Karpas-422 (cell line): Measurements from ENCODE around the gene TIGD1. TPM values are rescaled to one million over a fixed set of nuclear protein-coding genes. Genes with fewer than 3 reads are reported as not detected.

Experiments used
- DNase-seq: peaks from one replicate; pipeline ENCODE4 v3.0.0-alpha.2; 2015
- H2AFZ ChIP-seq: fragments of 200-600 bp; sonication (generic); 2 replicates; pipeline ENCODE4 v1.6.1; 2014; ENCODE audit warnings: antibody characterized with exemption, low read length, mixed read lengths
- H3K27ac ChIP-seq: fragments of 200-600 bp; sonication (generic); 2 replicates; pipeline ENCODE4 v1.5.1; 2014; ENCODE audit warnings: mild to moderate bottlenecking, low read length, moderate library complexity
- H3K27me3 ChIP-seq: fragments of 200-600 bp; sonication (generic); 2 replicates; pipeline ENCODE4 v1.6.1; 2014; ENCODE audit warnings: low read length, mixed read lengths
- H3K36me3 ChIP-seq: fragments of 200-600 bp; sonication (generic); 2 replicates; pipeline ENCODE4 v1.6.1; 2014; ENCODE audit warnings: low read length, mixed read lengths; ENCODE audit not compliant: insufficient read depth
- H3K4me1 ChIP-seq: fragments of 200-600 bp; sonication (generic); 2 replicates; pipeline ENCODE4 v1.6.1; 2014; ENCODE audit warnings: mild to moderate bottlenecking, low read length, mixed read lengths
- H3K4me2 ChIP-seq: fragments of 200-600 bp; sonication (generic); 2 replicates; pipeline ENCODE4 v1.6.1; 2014; ENCODE audit warnings: low read length, low read depth, mild to moderate bottlenecking; ENCODE audit not compliant: poor library complexity, severe bottlenecking
- H3K4me3 ChIP-seq: fragments of 200-600 bp; sonication (generic); 2 replicates; pipeline ENCODE4 v1.5.1; 2014; ENCODE audit warnings: mild to moderate bottlenecking, antibody characterized with exemption, low read length, mixed read lengths
- H3K79me2 ChIP-seq: fragments of 200-600 bp; sonication (generic); 2 replicates; pipeline ENCODE4 v1.6.1; 2014; ENCODE audit warnings: mild to moderate bottlenecking, low read length, mixed read lengths
- H3K9ac ChIP-seq: fragments of 200-600 bp; sonication (generic); 2 replicates; pipeline ENCODE4 v1.6.0; 2014; ENCODE audit warnings: low read length
- H3K9me2 ChIP-seq: fragments of 200-600 bp; sonication (generic), shearing (Covaris generic); replicated peaks from 2 replicates; pipeline ENCODE4 v1.6.0; 2014; ENCODE audit warnings: mild to moderate bottlenecking, low read length, moderate library complexity; ENCODE audit not compliant: insufficient read depth
- H3K9me3 ChIP-seq: fragments of 300-700, 200-600 bp; sonication (generic); 2 replicates; pipeline ENCODE4 v1.6.1; 2014; ENCODE audit warnings: low read length, mixed read lengths
- H4K20me1 ChIP-seq: fragments of 200-600 bp; sonication (generic); 2 replicates; pipeline ENCODE4 v1.6.1; 2014; ENCODE audit warnings: mild to moderate bottlenecking, antibody characterized with exemption, low read length, low read depth; ENCODE audit not compliant: insufficient read depth
- total RNA-seq: library from RNA; depleted of rRNA; stranded (reverse); fragments of >200 nt; shearing (Covaris generic); gene quantifications from 2 replicates; pipeline ENCODE4 v1.2.3, GENCODE V29; 2014; ENCODE audit warnings: low replicate concordance

TIGD1 gene
- total RNA-seq, 1 experiment from 2014 or later: 20.6 TPM

DNA sequence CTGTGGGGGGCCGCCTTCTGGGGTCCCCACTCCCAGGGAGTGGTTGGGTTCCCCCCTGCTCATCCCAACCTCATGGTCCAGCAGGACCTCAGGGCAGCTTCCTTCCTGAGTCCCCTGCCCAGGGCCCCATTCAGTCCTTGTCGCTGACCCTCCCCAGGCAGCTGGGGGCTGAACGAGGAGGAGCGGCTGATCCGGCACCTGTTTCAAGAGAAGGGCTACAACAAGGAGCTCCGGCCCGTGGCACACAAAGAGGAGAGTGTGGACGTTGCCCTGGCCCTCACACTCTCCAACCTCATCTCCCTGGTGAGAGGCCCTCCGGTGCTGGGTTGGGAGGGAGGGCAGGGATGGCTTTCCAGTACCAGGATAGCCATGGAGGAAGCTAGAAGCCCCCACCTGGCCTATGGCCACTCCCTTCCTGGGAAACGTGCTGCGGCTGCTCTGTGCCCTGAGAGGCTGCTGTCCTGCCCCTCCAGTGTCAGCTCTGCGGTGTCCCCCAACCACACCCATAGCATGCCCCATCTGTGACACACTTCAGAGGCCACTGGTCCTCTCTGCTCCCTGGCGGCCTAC lies 23.9 kb downstream of the TIGD1 start:
- Histone ChIP-seq H3K79me2 (no peaks in the 10 kb centered on the region), H3K4me3 (no peak overlapping the region), H3K27me3 (no peaks in the 10 kb centered on the region), H3K9me2 (no peaks in the 10 kb centered on the region), H4K20me1 (no peaks in the 10 kb centered on the region; the same call in 1 of the 2 replicates), H3K9ac (no peak overlapping the region), H3K9me3 (no peaks in the 10 kb centered on the region), H3K27ac (no peak overlapping the region), H3K36me3 (no peaks in the 10 kb centered on the region), H2AFZ (no peak overlapping the region), H3K4me1 (peaks cover 5% of the 10 kb centered on the region), H3K4me2 (no peak overlapping the region)
- no peak for DNase-seq

DNA sequence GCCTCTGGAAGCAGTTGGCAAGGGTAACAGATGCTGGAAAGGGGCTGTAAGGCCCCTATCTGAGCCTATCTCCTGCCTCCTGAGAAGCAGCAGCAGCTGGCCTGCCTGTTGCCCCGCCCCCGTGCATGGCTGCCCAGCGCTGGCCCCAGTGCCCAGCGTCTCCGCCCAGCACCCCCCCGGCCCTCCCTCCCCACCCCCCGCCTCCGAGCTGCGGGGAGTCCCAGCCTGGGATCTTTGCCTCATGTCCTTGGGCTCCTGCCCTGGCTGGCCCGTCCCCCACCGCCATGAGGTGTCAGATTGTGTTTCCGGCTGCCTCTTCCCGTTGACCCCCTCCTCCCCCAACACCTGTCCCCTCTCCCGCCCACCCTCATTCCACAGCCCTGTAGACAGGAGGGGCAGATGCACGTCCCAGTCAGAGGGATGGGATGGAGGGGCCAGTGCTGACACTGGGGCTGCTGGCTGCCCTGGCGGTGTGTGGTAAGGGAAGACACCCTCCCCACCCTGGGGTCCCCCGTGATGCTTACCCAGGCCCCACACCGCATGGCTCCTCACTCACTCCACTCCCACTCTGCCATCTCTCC lies 24.5 kb downstream of the TIGD1 start, which contains the start of gene CHRND:
CHRND (plus strand) TSS at position 370 of the 581 bp plus-strand sequence; CDS start at position 426, 56 bp downstream.
- Histone ChIP-seq H2AFZ (no peak within 1 kb of the TSS), H3K79me2 (no peaks in the 10 kb centered on the region), H3K27me3 (no peaks in the 10 kb centered on the region), H3K9ac (no peak within 1 kb of the TSS), H4K20me1 (no peaks in the 10 kb centered on the region; the same call in 1 of the 2 replicates), H3K4me2 (no peak within 1 kb of the TSS), H3K27ac (no peak within 1 kb of the TSS), H3K4me1 (peaks cover 5% of the 10 kb centered on the region), H3K9me3 (no peaks in the 10 kb centered on the region), H3K4me3 (no peak within 1 kb of the TSS), H3K9me2 (no peaks in the 10 kb centered on the region), H3K36me3 (no peaks in the 10 kb centered on the region)
- DNase-seq: no peak

DNA sequence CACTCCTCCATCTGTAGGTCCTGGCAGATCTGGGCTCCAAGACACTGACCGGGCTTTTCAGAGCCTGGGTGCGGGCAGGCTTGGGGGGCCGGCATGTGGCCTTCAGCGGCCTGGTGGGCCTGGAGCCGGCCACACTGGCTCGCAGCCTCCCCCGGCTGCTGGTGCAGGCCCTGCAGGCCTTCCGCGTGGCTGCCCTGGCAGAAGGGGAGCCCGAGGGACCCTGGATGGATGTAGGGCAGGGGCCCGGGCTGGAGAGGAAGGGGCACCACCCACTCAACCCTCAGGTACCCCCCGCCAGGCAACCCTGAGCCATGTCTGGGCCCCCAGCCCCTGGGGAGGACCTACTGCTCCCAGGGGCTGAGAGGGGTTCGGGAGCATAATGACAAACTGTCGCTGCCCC lies 25.2 kb downstream of the TIGD1 start:
- Histone ChIP-seq H3K36me3 (no peaks in the 10 kb centered on the region), H3K27me3 (no peaks in the 10 kb centered on the region)

GRCh38 chr2:232524771-232525170 lies 25.6 kb downstream of the TIGD1 start:
- Histone ChIP-seq H3K79me2 (no peaks in the 10 kb centered on the region), H4K20me1 (no peaks in the 10 kb centered on the region), H3K4me2 (no peak overlapping the region), H2AFZ (no peak overlapping the region), H3K27me3 (no peaks in the 10 kb centered on the region), H3K4me3 (no peak overlapping the region), H3K4me1 (peaks cover 5% of the 10 kb centered on the region), H3K9ac (no peak overlapping the region), H3K9me2 (no peaks in the 10 kb centered on the region), H3K36me3 (no peaks in the 10 kb centered on the region), H3K27ac (no peak overlapping the region), H3K9me3 (no peaks in the 10 kb centered on the region)
- DNase-seq: no peak

More for the DNA sequence above, 25.2 kb downstream of the TIGD1 start:
- Histone ChIP-seq H4K20me1 (no peaks in the 10 kb centered on the region), H3K4me2 (no peak overlapping the region), H2AFZ (no peak overlapping the region), H3K9me2 (no peaks in the 10 kb centered on the region), H3K4me1 (peaks cover 5% of the 10 kb centered on the region), H3K27ac (no peak overlapping the region), H3K79me2 (no peaks in the 10 kb centered on the region), H3K9me3 (no peaks in the 10 kb centered on the region), H3K9ac (no peak overlapping the region), H3K4me3 (no peak overlapping the region)
- DNase-seq: no peak

- Histone ChIP-seq H3K4me1 (peaks cover 5% of the 10 kb centered on the region), H3K4me3 (peak overlapping the region; percentile 48; the same call in 1 of the 2 replicates), H3K36me3 (no peaks in the 10 kb centered on the region), H3K79me2 (no peaks in the 10 kb centered on the region), H3K4me2 (peak overlapping the region; percentile 34), H3K27ac (no peak overlapping the region), H3K27me3 (no peaks in the 10 kb centered on the region), H4K20me1 (no peaks in the 10 kb centered on the region), H3K9me3 (no peaks in the 10 kb centered on the region), H2AFZ (no peak overlapping the region), H3K9ac (peak overlapping the region; percentile 47; the same call in 1 of the 2 replicates), H3K9me2 (no peaks in the 10 kb centered on the region)
- peak; percentile 83 for DNase-seq
These were observed 26.4 kb downstream of the TIGD1 start for GRCh38 chr2:232523682-232524597.

DNA sequence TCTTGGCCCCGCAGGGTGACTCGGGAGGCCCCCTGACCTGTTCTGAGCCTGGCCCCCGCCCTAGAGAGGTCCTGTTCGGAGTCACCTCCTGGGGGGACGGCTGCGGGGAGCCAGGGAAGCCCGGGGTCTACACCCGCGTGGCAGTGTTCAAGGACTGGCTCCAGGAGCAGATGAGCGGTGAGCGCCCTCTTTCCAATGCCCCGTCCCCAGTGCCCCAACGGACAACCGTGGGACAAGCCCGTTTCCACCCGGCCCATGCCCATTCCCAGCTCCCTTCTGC lies 27.0 kb downstream of the TIGD1 start:
- no peaks in the 10 kb centered on the region for H3K9me3 ChIP-seq
- H3K9me2 ChIP-seq: no peaks in the 10 kb centered on the region
- H3K79me2 ChIP-seq: no peaks in the 10 kb centered on the region
- no peaks in the 10 kb centered on the region for H3K27me3 ChIP-seq
- H3K4me3 ChIP-seq: no peak overlapping the region
- H3K4me2 ChIP-seq: peak overlapping the region; percentile 34
- H3K27ac ChIP-seq: no peak overlapping the region
- peaks cover 5% of the 10 kb centered on the region; the same call in 1 of the 2 replicates for H3K4me1 ChIP-seq
- DNase-seq: no peak
- H3K36me3 ChIP-seq: no peaks in the 10 kb centered on the region
- H4K20me1 ChIP-seq: no peaks in the 10 kb centered on the region
- H2AFZ ChIP-seq: no peak overlapping the region
- no peak overlapping the region for H3K9ac ChIP-seq

GRCh38 chr2:232522623-232523401 lies 27.5 kb downstream of the TIGD1 start:
- H3K27me3 ChIP-seq: no peaks in the 10 kb centered on the region
- H3K36me3 ChIP-seq: no peaks in the 10 kb centered on the region
- no peaks in the 10 kb centered on the region for H3K9me3 ChIP-seq
- no peaks in the 10 kb centered on the region for H3K9me2 ChIP-seq
- H3K4me2 ChIP-seq: no peak overlapping the region
- no peak overlapping the region for H3K27ac ChIP-seq
- H3K79me2 ChIP-seq: no peaks in the 10 kb centered on the region
- no peak overlapping the region for H2AFZ ChIP-seq
- no peak overlapping the region for H3K4me3 ChIP-seq
- peaks cover 5% of the 10 kb centered on the region; the same call in 1 of the 2 replicates for H3K4me1 ChIP-seq
- no peaks in the 10 kb centered on the region for H4K20me1 ChIP-seq
- no peak for DNase-seq
- H3K9ac ChIP-seq: no peak overlapping the region
